Measurements from ENCODE around the gene LRP1B. TPM values are rescaled to one million over a fixed set of nuclear protein-coding genes. Genes with fewer than 3 reads are reported as not detected.

LRP1B gene
- total and polyA plus RNA-seq, 2 donors (not counting 1 experiment from before 2014, with no cell fraction given), result under 0.01 to 0.01 TPM

DNA sequence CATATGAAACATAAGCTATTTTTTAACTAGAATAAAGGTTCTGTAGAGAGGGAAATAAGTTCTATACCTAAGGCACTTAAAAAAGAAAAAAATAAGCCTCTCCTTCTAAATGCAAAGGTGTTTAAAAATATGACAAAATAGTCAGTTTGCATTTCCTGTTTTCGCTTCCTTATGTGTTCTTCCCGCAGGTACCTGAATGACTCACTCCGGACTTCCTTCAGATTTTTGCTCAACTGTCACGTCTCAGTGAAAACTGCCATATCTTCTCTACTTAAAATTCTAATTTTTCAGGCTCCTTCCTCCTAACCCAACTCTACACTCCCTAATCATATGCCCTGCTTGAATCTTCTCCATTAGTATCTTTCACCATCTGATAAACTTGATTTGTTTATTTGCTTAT lies 1333.1 kb downstream of the LRP1B start:
- no peaks in the 10 kb centered on the region for H3K4me1 ChIP-seq (ENCODE audit: control insufficient read depth, extremely low read depth, insufficient read depth, low read length)
- no peaks in the 10 kb centered on the region for H3K36me3 ChIP-seq (ENCODE audit: control insufficient read depth, insufficient read depth, low read length)
- DNase-seq (ENCODE audit: low read depth in 2 of 2), result no peak
- no peaks in the 10 kb centered on the region for H3K79me2 ChIP-seq (ENCODE audit: control insufficient read depth, insufficient read depth, low read length)
- H4K20me1 ChIP-seq (ENCODE audit: control insufficient read depth, extremely low read depth, insufficient read depth, low read length), result no peaks in the 10 kb centered on the region
- no peak overlapping the region for H3K4me2 ChIP-seq (ENCODE audit: extremely low read depth, insufficient read depth, low read length)
- no peak overlapping the region for H3K4me3 ChIP-seq (replicated peaks in 1 of 4; ENCODE audit: control extremely low read depth in 1 of 4, insufficient read depth in 1 of 4, low read depth in 3 of 4, low read length in 4 of 4)
- no peak overlapping the region for H3K27ac ChIP-seq (ENCODE audit: insufficient read depth, low read length)
- no peaks in the 10 kb centered on the region for H3K27me3 ChIP-seq (ENCODE audit: control insufficient read depth, insufficient read depth, low read length)
- TF ChIP-seq, protein P1, sequence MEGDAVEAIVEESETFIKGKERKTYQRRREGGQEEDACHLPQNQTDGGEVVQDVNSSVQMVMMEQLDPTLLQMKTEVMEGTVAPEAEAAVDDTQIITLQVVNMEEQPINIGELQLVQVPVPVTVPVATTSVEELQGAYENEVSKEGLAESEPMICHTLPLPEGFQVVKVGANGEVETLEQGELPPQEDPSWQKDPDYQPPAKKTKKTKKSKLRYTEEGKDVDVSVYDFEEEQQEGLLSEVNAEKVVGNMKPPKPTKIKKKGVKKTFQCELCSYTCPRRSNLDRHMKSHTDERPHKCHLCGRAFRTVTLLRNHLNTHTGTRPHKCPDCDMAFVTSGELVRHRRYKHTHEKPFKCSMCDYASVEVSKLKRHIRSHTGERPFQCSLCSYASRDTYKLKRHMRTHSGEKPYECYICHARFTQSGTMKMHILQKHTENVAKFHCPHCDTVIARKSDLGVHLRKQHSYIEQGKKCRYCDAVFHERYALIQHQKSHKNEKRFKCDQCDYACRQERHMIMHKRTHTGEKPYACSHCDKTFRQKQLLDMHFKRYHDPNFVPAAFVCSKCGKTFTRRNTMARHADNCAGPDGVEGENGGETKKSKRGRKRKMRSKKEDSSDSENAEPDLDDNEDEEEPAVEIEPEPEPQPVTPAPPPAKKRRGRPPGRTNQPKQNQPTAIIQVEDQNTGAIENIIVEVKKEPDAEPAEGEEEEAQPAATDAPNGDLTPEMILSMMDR (conservative IDR thresholded peaks at IDR 0.05 in 1 of 2, IDR thresholded peaks at IDR 0.05 in 1 of 2; ENCODE audit: low read depth in 1 of 2, low read length in 2 of 2), result no peak
- TF ChIP-seq EZH2 (IDR thresholded peaks at IDR 0.05; ENCODE audit: low read length, missing control alignments), result no peak
- H2AFZ ChIP-seq (ENCODE audit: low read length), result no peak overlapping the region
- no peak overlapping the region for H3K9ac ChIP-seq (ENCODE audit: insufficient read depth, low read length)
- H3K9me3 ChIP-seq (ENCODE audit: control insufficient read depth, insufficient read depth, low read depth, low read length), result no peaks in the 10 kb centered on the region

DNA sequence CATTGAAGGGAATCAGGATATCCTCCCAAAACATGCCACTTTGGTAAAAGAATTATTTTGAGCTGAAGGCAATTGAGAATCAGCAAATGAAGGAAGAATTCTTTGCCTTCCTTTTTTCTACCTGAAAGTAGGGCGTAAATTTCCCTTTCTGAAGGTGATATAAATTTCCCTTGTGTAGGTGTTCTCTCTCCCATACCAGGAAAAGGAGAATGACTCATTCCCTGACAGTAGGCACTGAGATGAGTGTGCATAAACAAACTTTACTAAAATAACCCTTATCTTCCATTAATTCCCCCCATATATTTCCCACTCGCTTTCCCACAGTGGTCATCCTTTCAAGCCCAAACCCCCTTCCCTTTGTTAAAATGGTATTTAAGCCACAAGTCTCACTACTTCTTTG lies 1339.0 kb downstream of the LRP1B start:
- no peak overlapping the region for H3K4me3 ChIP-seq (replicated peaks in 1 of 4; ENCODE audit: control extremely low read depth in 1 of 4, insufficient read depth in 1 of 4, low read depth in 3 of 4, low read length in 4 of 4)
- no peaks in the 10 kb centered on the region for H3K4me1 ChIP-seq (ENCODE audit: control insufficient read depth, extremely low read depth, insufficient read depth, low read length)
- no peaks in the 10 kb centered on the region for H3K9me3 ChIP-seq (ENCODE audit: control insufficient read depth, insufficient read depth, low read depth, low read length)
- H3K79me2 ChIP-seq (ENCODE audit: control insufficient read depth, insufficient read depth, low read length), result no peaks in the 10 kb centered on the region
- H3K9ac ChIP-seq (ENCODE audit: insufficient read depth, low read length), result no peak overlapping the region
- no peak overlapping the region for H3K27ac ChIP-seq (ENCODE audit: insufficient read depth, low read length)
- no peaks in the 10 kb centered on the region for H3K27me3 ChIP-seq (ENCODE audit: control insufficient read depth, insufficient read depth, low read length)
- TF ChIP-seq, protein P1 (conservative IDR thresholded peaks at IDR 0.05 in 1 of 2, IDR thresholded peaks at IDR 0.05 in 1 of 2; ENCODE audit: low read depth in 1 of 2, low read length in 2 of 2), result no peak
- no peak for TF ChIP-seq EZH2 (IDR thresholded peaks at IDR 0.05; ENCODE audit: low read length, missing control alignments)
- H2AFZ ChIP-seq (ENCODE audit: low read length), result no peak overlapping the region
- H3K4me2 ChIP-seq (ENCODE audit: extremely low read depth, insufficient read depth, low read length), result no peak overlapping the region
- DNase-seq (ENCODE audit: low read depth in 2 of 2), result no peak
- H3K36me3 ChIP-seq (ENCODE audit: control insufficient read depth, insufficient read depth, low read length), result no peaks in the 10 kb centered on the region
- no peaks in the 10 kb centered on the region for H4K20me1 ChIP-seq (ENCODE audit: control insufficient read depth, extremely low read depth, insufficient read depth, low read length)

DNA sequence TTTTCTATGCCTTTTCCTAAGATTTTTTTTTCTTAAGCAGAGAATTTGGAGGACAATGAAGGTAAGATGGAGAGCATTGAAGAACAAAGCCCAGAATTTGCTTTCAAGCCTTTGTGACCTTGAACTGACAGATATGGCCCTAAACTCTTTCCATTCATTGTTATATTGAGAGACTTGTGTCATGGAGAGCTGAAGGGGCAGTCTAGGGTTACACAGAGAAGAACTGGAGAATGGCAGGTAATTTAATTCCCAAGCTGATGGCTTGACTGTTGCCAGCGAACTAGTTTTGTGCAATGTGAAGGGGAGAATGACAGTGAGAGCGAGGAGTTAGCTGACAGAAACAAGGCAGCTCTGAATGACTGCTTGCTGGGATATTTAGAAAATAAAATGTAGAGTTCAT lies 1344.2 kb downstream of the LRP1B start:
- no peak overlapping the region for H2AFZ ChIP-seq (ENCODE audit: low read length)
- H3K4me3 ChIP-seq (replicated peaks in 1 of 4; ENCODE audit: control extremely low read depth in 1 of 4, insufficient read depth in 1 of 4, low read depth in 3 of 4, low read length in 4 of 4), result no peak overlapping the region
- no peaks in the 10 kb centered on the region for H3K36me3 ChIP-seq (ENCODE audit: control insufficient read depth, insufficient read depth, low read length)
- H3K4me2 ChIP-seq (ENCODE audit: extremely low read depth, insufficient read depth, low read length), result no peak overlapping the region
- no peaks in the 10 kb centered on the region for H3K27me3 ChIP-seq (ENCODE audit: control insufficient read depth, insufficient read depth, low read length)
- no peak for DNase-seq (ENCODE audit: low read depth in 2 of 2)
- H3K9me3 ChIP-seq (ENCODE audit: control insufficient read depth, insufficient read depth, low read depth, low read length), result no peaks in the 10 kb centered on the region
- H3K9ac ChIP-seq (ENCODE audit: insufficient read depth, low read length), result no peak overlapping the region
- H3K27ac ChIP-seq (ENCODE audit: insufficient read depth, low read length), result no peak overlapping the region
- H3K79me2 ChIP-seq (ENCODE audit: control insufficient read depth, insufficient read depth, low read length), result no peaks in the 10 kb centered on the region
- no peaks in the 10 kb centered on the region for H4K20me1 ChIP-seq (ENCODE audit: control insufficient read depth, extremely low read depth, insufficient read depth, low read length)
- TF ChIP-seq, protein P1 (conservative IDR thresholded peaks at IDR 0.05 in 1 of 2, IDR thresholded peaks at IDR 0.05 in 1 of 2; ENCODE audit: low read depth in 1 of 2, low read length in 2 of 2), result no peak
- no peak for TF ChIP-seq EZH2 (IDR thresholded peaks at IDR 0.05; ENCODE audit: low read length, missing control alignments)
- no peaks in the 10 kb centered on the region for H3K4me1 ChIP-seq (ENCODE audit: control insufficient read depth, extremely low read depth, insufficient read depth, low read length)

Data from fibroblast of lung (primary cell).